ENCODE measurements around the gene DISC1. TPM values are rescaled to one million over a fixed set of nuclear protein-coding genes. Genes with fewer than 3 reads are reported as not detected.
"Not testable (repeated sequence)": the region's sequence is repeated elsewhere in the genome, so short reads cannot be mapped to it uniquely, and the experiment has no call there.

DISC1 gene
- total and polyA plus RNA-seq, 2 experiments from 2014 or later: 2.1 to 6.5 TPM

DNA sequence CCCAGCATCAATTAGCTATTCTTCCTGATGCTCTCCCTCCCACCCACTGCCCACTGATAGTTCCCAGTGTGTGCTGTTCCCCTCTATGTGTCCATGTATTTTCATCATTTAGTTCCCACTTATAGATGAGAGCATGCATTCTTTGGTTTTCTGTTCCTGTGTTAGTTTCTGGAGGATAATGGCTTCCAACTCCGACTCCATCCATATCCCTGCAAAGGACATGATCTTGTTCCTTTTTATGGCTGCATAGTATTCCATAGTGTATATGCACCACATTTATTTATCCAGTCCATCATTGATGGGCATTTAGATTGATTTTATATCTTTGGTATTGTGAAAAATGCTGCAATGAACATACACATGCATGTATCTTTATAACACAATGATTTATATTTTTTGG lies 30.2 kb downstream of the DISC1 start (continued):
- TF ChIP-seq, protein P1, sequence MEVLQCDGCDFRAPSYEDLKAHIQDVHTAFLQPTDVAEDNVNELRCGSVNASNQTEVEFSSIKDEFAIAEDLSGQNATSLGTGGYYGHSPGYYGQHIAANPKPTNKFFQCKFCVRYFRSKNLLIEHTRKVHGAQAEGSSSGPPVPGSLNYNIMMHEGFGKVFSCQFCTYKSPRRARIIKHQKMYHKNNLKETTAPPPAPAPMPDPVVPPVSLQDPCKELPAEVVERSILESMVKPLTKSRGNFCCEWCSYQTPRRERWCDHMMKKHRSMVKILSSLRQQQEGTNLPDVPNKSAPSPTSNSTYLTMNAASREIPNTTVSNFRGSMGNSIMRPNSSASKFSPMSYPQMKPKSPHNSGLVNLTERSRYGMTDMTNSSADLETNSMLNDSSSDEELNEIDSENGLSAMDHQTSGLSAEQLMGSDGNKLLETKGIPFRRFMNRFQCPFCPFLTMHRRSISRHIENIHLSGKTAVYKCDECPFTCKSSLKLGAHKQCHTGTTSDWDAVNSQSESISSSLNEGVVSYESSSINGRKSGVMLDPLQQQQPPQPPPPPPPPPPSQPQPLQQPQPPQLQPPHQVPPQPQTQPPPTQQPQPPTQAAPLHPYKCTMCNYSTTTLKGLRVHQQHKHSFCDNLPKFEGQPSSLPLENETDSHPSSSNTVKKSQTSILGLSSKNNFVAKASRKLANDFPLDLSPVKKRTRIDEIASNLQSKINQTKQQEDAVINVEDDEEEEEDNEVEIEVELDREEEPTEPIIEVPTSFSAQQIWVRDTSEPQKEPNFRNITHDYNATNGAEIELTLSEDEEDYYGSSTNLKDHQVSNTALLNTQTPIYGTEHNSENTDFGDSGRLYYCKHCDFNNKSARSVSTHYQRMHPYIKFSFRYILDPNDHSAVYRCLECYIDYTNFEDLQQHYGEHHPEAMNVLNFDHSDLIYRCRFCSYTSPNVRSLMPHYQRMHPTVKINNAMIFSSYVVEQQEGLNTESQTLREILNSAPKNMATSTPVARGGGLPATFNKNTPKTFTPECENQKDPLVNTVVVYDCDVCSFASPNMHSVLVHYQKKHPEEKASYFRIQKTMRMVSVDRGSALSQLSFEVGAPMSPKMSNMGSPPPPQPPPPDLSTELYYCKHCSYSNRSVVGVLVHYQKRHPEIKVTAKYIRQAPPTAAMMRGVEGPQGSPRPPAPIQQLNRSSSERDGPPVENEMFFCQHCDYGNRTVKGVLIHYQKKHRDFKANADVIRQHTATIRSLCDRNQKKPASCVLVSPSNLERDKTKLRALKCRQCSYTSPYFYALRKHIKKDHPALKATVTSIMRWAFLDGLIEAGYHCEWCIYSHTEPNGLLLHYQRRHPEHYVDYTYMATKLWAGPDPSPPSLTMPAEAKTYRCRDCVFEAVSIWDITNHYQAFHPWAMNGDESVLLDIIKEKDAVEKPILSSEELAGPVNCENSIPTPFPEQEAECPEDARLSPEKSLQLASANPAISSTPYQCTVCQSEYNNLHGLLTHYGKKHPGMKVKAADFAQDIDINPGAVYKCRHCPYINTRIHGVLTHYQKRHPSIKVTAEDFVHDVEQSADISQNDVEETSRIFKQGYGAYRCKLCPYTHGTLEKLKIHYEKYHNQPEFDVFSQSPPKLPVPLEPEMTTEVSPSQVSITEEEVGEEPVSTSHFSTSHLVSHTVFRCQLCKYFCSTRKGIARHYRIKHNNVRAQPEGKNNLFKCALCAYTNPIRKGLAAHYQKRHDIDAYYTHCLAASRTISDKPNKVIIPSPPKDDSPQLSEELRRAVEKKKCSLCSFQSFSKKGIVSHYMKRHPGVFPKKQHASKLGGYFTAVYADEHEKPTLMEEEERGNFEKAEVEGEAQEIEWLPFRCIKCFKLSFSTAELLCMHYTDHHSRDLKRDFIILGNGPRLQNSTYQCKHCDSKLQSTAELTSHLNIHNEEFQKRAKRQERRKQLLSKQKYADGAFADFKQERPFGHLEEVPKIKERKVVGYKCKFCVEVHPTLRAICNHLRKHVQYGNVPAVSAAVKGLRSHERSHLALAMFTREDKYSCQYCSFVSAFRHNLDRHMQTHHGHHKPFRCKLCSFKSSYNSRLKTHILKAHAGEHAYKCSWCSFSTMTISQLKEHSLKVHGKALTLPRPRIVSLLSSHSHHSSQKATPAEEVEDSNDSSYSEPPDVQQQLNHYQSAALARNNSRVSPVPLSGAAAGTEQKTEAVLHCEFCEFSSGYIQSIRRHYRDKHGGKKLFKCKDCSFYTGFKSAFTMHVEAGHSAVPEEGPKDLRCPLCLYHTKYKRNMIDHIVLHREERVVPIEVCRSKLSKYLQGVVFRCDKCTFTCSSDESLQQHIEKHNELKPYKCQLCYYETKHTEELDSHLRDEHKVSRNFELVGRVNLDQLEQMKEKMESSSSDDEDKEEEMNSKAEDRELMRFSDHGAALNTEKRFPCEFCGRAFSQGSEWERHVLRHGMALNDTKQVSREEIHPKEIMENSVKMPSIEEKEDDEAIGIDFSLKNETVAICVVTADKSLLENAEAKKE (CRISPR knock-in tag; IDR thresholded peaks at IDR 0.05): no peak
- TF ChIP-seq EZH2 (IDR thresholded peaks at IDR 0.05; ENCODE audit: low read depth, unreplicated experiment) (no peak), ZNF114 (CRISPR knock-in tag; IDR thresholded peaks at IDR 0.05) (no peak), JUNB (IDR thresholded peaks at IDR 0.05; ENCODE audit: unreplicated experiment) (no peak)
- TF ChIP-seq, protein P2, sequence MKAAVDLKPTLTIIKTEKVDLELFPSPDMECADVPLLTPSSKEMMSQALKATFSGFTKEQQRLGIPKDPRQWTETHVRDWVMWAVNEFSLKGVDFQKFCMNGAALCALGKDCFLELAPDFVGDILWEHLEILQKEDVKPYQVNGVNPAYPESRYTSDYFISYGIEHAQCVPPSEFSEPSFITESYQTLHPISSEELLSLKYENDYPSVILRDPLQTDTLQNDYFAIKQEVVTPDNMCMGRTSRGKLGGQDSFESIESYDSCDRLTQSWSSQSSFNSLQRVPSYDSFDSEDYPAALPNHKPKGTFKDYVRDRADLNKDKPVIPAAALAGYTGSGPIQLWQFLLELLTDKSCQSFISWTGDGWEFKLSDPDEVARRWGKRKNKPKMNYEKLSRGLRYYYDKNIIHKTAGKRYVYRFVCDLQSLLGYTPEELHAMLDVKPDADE (IDR thresholded peaks at IDR 0.05): no peak
- TF ChIP-seq, protein P3, sequence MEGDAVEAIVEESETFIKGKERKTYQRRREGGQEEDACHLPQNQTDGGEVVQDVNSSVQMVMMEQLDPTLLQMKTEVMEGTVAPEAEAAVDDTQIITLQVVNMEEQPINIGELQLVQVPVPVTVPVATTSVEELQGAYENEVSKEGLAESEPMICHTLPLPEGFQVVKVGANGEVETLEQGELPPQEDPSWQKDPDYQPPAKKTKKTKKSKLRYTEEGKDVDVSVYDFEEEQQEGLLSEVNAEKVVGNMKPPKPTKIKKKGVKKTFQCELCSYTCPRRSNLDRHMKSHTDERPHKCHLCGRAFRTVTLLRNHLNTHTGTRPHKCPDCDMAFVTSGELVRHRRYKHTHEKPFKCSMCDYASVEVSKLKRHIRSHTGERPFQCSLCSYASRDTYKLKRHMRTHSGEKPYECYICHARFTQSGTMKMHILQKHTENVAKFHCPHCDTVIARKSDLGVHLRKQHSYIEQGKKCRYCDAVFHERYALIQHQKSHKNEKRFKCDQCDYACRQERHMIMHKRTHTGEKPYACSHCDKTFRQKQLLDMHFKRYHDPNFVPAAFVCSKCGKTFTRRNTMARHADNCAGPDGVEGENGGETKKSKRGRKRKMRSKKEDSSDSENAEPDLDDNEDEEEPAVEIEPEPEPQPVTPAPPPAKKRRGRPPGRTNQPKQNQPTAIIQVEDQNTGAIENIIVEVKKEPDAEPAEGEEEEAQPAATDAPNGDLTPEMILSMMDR (conservative IDR thresholded peaks at IDR 0.05; ENCODE audit: low read depth in 2 of 2): no peak

DNA sequence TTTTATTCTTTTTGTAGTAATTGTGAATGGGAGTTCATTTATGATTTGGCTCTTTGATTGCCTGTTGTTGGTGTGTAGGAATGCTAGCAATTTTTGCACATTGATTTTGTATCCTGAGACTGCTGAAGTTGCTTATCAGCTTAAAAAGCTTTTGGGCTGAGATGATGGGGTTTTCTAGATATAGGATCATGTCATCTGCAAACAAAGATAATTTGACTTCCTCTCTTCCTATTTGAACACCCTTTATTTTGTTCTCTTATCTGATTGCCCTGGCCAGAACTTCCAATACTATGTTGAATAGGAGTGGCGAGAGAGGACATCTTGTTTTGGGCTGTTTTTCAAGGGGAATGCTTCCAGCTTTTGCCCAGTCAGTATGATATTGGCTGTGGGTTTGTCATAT lies 31.6 kb downstream of the DISC1 start:
- H3K9me3 Mint-ChIP-seq; H3K4me3 ChIP-seq; H3K27me3 ChIP-seq (ENCODE audit: insufficient read depth); H3K36me3 Mint-ChIP-seq (ENCODE audit: low read depth); H3K4me1 Mint-ChIP-seq; H3F3A ChIP-seq (replicated peaks; ENCODE audit: low read depth); H3K79me2 ChIP-seq (replicated peaks; ENCODE audit: insufficient read depth); H3K36me3 ChIP-seq (ENCODE audit: insufficient read depth); H3K4me3 Mint-ChIP-seq; H4K20me1 ChIP-seq (replicated peaks; ENCODE audit: insufficient read depth); H3K4me2 ChIP-seq; H3K4me1 ChIP-seq (ENCODE audit: insufficient read depth); H3K9me2 ChIP-seq (ENCODE audit: insufficient read depth); H3K27ac Mint-ChIP-seq; H3K27ac ChIP-seq (ENCODE audit: low read depth); DNase-seq (ENCODE audit: low spot score); ATAC-seq; H2AFZ ChIP-seq; H3K27me3 Mint-ChIP-seq (ENCODE audit: insufficient read depth, low read depth, poor library complexity): not testable (repeated sequence)
